ENCODE data around the gene NTM. TPM values are rescaled to one million over a fixed set of nuclear protein-coding genes. Genes with fewer than 3 reads are reported as not detected.

NTM gene
- total RNA-seq, 2 donors from 2014 or later, result 0.26 to 3.6 TPM

GRCh38 chr11:131447277-131447815 lies 76.9 kb downstream of the NTM start:
- no peak for ATAC-seq
- 61 to 72% methylated on average over 10 of the region's 10 CpGs for WGBS, 2 donors
- DNase-seq, result no peak
- Histone ChIP-seq H3K4me3 (no peak overlapping the region), H3K27ac (no peak overlapping the region), H3K36me3 (replicated peaks in 1 of 2; ENCODE audit: insufficient read depth in 1 of 2, low read depth in 2 of 2) (no peaks in the 10 kb centered on the region), H3K9me3 (no peaks in the 10 kb centered on the region), H3K27me3 (no peaks in the 10 kb centered on the region), H3K4me1 (no peaks in the 10 kb centered on the region)
- TF ChIP-seq POLR2A (IDR thresholded peaks at IDR 0.05) (no peak), CTCF (IDR thresholded peaks at IDR 0.05) (no peak)
- intact Hi-C loops (cut with DNase I), result no loop called here

GRCh38 chr11:131447898-131448297 lies 77.5 kb downstream of the NTM start:
- H3K27me3 ChIP-seq, result no peaks in the 10 kb centered on the region
- ATAC-seq, result no peak
- intact Hi-C loops (cut with DNase I), result no loop called here
- no peak overlapping the region for H3K4me3 ChIP-seq
- no peaks in the 10 kb centered on the region for H3K9me3 ChIP-seq
- H3K27ac ChIP-seq, result no peak overlapping the region
- H3K36me3 ChIP-seq (replicated peaks in 1 of 2; ENCODE audit: insufficient read depth in 1 of 2, low read depth in 2 of 2), result no peaks in the 10 kb centered on the region
- 73 to 84% methylated on average over 11 of the region's 11 CpGs for WGBS, 2 donors
- no peak for DNase-seq
- no peak for TF ChIP-seq CTCF (IDR thresholded peaks at IDR 0.05)
- TF ChIP-seq POLR2A (IDR thresholded peaks at IDR 0.05), result no peak
- H3K4me1 ChIP-seq, result no peaks in the 10 kb centered on the region

DNA sequence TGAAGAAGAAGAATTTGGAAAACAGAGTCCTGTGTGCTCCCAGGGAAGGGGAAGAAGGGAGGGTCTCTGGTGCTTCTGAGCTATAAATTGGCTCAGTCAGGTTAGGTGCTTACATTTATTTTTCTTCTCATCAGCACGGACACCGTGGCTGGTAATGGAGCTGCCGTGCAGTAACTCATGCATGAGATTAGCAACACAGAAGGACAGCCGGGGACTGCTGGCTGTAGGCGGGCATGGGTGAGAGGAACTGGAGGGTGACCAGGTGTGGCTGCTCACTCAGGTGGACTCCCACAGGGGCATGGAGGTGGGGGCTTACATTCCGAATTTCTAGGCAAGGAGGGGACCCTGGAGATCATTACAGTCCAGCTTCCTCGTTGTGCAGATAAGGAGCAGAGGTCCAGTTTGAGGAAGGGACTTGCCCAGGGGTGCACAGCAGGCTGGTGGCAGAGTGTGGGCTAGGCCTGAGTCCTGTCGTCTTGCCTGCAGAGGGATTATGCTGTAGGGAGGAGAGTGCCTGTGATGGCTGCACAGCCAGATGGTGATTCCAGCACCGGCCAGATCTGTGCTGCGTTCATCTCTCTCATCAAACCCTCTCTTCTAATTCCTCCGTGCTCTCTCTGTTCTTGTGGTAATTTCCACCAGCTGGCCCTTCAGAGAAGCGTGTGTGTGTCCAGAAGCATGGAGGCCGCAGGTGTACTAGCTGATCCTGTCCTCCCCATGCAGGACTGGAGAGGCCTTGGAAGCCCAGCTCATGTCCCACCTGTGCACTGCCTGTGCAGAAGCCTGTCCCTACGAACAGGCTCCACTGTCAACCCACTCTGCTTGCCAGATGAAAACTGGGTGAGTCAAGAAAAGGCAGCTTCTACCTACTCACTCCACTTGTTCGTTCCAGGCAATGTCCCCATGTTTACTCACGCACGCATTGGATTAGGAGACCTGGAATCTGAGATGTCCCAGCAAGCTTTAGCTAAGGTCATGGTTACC lies 78.9 kb downstream of the NTM start:
- Histone ChIP-seq H3K27ac (no peak overlapping the region), H3K27me3 (no peaks in the 10 kb centered on the region), H3K4me1 (no peaks in the 10 kb centered on the region), H3K36me3 (replicated peaks in 1 of 2; ENCODE audit: insufficient read depth in 1 of 2, low read depth in 2 of 2) (no peaks in the 10 kb centered on the region), H3K9me3 (no peaks in the 10 kb centered on the region), H3K4me3 (no peak overlapping the region)
- intact Hi-C loops (cut with DNase I), result no loop called here
- 76 to 83% methylated on average over 17 of the region's 17 CpGs for WGBS, 2 donors
- no peak for DNase-seq
- no peak for ATAC-seq
- TF ChIP-seq CTCF (IDR thresholded peaks at IDR 0.05) (no peak), POLR2A (IDR thresholded peaks at IDR 0.05) (no peak)

DNA sequence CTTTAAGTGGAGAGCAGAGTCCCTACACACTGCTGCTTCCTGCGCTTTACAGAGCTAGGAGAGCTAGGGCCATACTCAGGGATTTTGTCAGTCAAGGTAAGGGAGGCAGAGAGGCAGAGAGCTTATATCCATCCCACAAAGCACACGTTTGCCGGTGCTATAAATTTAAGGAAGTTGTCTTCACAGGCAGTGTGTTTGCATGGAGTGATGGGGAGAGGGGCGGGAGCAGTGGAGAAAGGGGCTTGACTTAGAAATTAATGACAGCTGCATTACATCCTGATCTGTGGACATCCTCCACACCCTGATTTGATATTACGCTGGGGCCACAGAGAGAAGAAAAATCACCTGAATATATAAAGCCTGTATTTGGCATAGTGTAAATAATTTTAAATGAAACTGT lies 84.1 kb downstream of the NTM start:
- 66 to 75% methylated on average over 5 of the region's 5 CpGs for WGBS, 2 donors
- Histone ChIP-seq H3K4me1 (peaks cover 8% of the 10 kb centered on the region), H3K27me3 (no peaks in the 10 kb centered on the region), H3K36me3 (replicated peaks in 1 of 2; ENCODE audit: insufficient read depth in 1 of 2, low read depth in 2 of 2) (no peaks in the 10 kb centered on the region), H3K4me3 (no peak overlapping the region), H3K27ac (no peak overlapping the region), H3K9me3 (no peaks in the 10 kb centered on the region)
- no peak for DNase-seq
- intact Hi-C loops (cut with DNase I), result no loop called here
- no peak for ATAC-seq
- TF ChIP-seq POLR2A (IDR thresholded peaks at IDR 0.05) (no peak), CTCF (IDR thresholded peaks at IDR 0.05) (no peak)
